Activated CD4-positive, alpha-beta T cell treated with anti-CD3 and anti-CD28 coated beads for 1 hour (primary cell): ENCODE data around the gene KCNJ6.

Experiments
- DNase-seq: peaks from one replicate; pipeline ENCODE4 v3.0.0-alpha.2; 2020

KCNJ6 gene

GRCh38 chr21:37562920-37563640 is 353.2 kb downstream of the KCNJ6 start:
- no peak for DNase-seq

- no peak for DNase-seq
These were observed 354.0 kb downstream of the KCNJ6 start for GRCh38 chr21:37561941-37562919.

- no peak for DNase-seq
These were observed 354.8 kb downstream of the KCNJ6 start for GRCh38 chr21:37561506-37561905.

- DNase-seq, result no peak
These were observed 355.9 kb downstream of the KCNJ6 start for GRCh38 chr21:37560385-37560784.

- DNase-seq, result no peak
These were observed 357.5 kb downstream of the KCNJ6 start for GRCh38 chr21:37558676-37559211.
